GM21447 (cell line): ENCODE results near the gene LYRM1.
"Not testable (repeated sequence)": the region's sequence is repeated elsewhere in the genome, so short reads cannot be mapped to it uniquely, and the experiment has no call there.

ENCODE experiments used
- ATAC-seq: cut with Tn5 transposase; IDR thresholded peaks from one replicate; pipeline ENCODE4 v1.9.1; 2021; ENCODE audit not compliant: unreplicated experiment

LYRM1 gene

GRCh38 chr16:20971401-20971800, 70.8 kb downstream of the LYRM1 start:
- no peak for ATAC-seq

DNA sequence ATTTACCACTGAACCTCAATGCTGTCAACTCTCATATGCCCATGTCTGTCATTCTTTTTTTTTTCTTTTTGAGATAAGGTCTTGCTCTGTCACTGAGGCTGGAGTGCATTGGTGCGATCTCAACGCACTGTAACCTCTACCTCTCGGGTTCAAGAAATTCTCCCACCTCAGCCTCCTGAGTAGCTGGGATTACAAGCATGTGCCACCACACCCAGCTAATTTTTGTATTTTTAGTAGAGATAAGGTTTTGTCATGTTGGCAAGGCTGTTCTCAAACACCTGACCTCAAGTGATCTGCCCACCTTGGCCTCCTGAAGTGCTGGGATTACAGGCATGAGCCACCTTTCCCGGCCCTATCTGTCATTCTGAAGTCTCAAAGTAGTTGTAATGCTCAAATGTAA, 72.6 kb downstream of the LYRM1 start:
- not testable (repeated sequence) for ATAC-seq
